Measurements from ENCODE around the gene CDC45. TPM values are rescaled to one million over a fixed set of nuclear protein-coding genes. Genes with fewer than 3 reads are reported as not detected.
"Not testable (repeated sequence)": the region's sequence is repeated elsewhere in the genome, so short reads cannot be mapped to it uniquely, and the experiment has no call there.

Gene CDC45
- total RNA-seq, 1 donor: 10.4 TPM

- no peak for TF ChIP-seq CTCF (IDR thresholded peaks at IDR 0.05; ENCODE audit: insufficient read depth, low read depth, low read length)
- H3K4me3 ChIP-seq (ENCODE audit: low read depth, low read length): no peak overlapping the region
- DNase-seq (ENCODE audit: low read depth): no peak
Observed at GRCh38 chr22:19536564-19536963, 56.8 kb downstream of the CDC45 start.

- no peak for DNase-seq (ENCODE audit: low read depth)
- TF ChIP-seq CTCF (IDR thresholded peaks at IDR 0.05; ENCODE audit: insufficient read depth, low read depth, low read length): no peak
Observed at GRCh38 chr22:19537941-19538488, 58.3 kb downstream of the CDC45 start.

GRCh38 chr22:19540394-19540793, 60.7 kb downstream of the CDC45 start:
- no peak overlapping the region for H3K4me3 ChIP-seq (ENCODE audit: low read depth, low read length)
- no peak for TF ChIP-seq CTCF (IDR thresholded peaks at IDR 0.05; ENCODE audit: insufficient read depth, low read depth, low read length)
- no peak for DNase-seq (ENCODE audit: low read depth)

More at GRCh38 chr22:19537941-19538488, 58.3 kb downstream of the CDC45 start:
- no peak overlapping the region for H3K4me3 ChIP-seq (ENCODE audit: low read depth, low read length)

- no peak for TF ChIP-seq CTCF (IDR thresholded peaks at IDR 0.05; ENCODE audit: insufficient read depth, low read depth, low read length)
- no peak overlapping the region for H3K4me3 ChIP-seq (ENCODE audit: low read depth, low read length)
- DNase-seq (ENCODE audit: low read depth): no peak
Observed at GRCh38 chr22:19543970-19544708, 64.4 kb downstream of the CDC45 start.

- DNase-seq (ENCODE audit: low read depth): no peak
- no peak overlapping the region for H3K4me3 ChIP-seq (ENCODE audit: low read depth, low read length)
- TF ChIP-seq CTCF (IDR thresholded peaks at IDR 0.05; ENCODE audit: insufficient read depth, low read depth, low read length): no peak
Observed at GRCh38 chr22:19545935-19546207, 66.2 kb downstream of the CDC45 start.

- no peak for DNase-seq (ENCODE audit: low read depth)
- no peak overlapping the region for H3K4me3 ChIP-seq (ENCODE audit: low read depth, low read length)
- no peak for TF ChIP-seq CTCF (IDR thresholded peaks at IDR 0.05; ENCODE audit: insufficient read depth, low read depth, low read length)
Observed at GRCh38 chr22:19546680-19547079, 67.0 kb downstream of the CDC45 start.

- no peak for TF ChIP-seq CTCF (IDR thresholded peaks at IDR 0.05; ENCODE audit: insufficient read depth, low read depth, low read length)
Observed at GRCh38 chr22:19547620-19548019, 67.9 kb downstream of the CDC45 start.

GRCh38 chr22:19548427-19548826, 68.7 kb downstream of the CDC45 start:
- not testable (repeated sequence) for DNase-seq (ENCODE audit: low read depth); H3K4me3 ChIP-seq (ENCODE audit: low read depth, low read length)

More at GRCh38 chr22:19547620-19548019, 67.9 kb downstream of the CDC45 start:
- DNase-seq (ENCODE audit: low read depth): no peak
- H3K4me3 ChIP-seq (ENCODE audit: low read depth, low read length): no peak overlapping the region

Measured in fibroblast of villous mesenchyme (primary cell).